Right lobe of liver (tissue), 6 donors: ENCODE results near the gene BANP. TPM values are rescaled to one million over a fixed set of nuclear protein-coding genes. Genes with fewer than 3 reads are reported as not detected.
"Not testable (repeated sequence)": the region's sequence is repeated elsewhere in the genome, so short reads cannot be mapped to it uniquely, and the experiment has no call there.

Experiments
- ATAC-seq, 4 donors: fragments of 200-7000 bp; cut with Tn5 transposase; one replicate each; pipeline ENCODE4 v1.9.1; 2020; ENCODE audit warnings: mild to moderate bottlenecking in 4 of 4, moderate library complexity in 4 of 4
- DNase-seq, 3 donors: peaks; one replicate each; pipeline ENCODE4 v3.0.0-alpha.2; 2020
- H3K27ac ChIP-seq, 3 donors: fragments of 200-600 bp; one replicate each; pipeline ENCODE4 v1.8.0; 2022
- H3K27me3 ChIP-seq, 2 donors: fragments of 200-600 bp; one replicate each; pipeline ENCODE4 v1.8.0; 2022
- H3K36me3 ChIP-seq, 4 donors: fragments of 200-600 bp; sonication (generic) in 1 of 4; one replicate each; pipeline versions ENCODE4 v1.5.1 to v1.8.0; 2017 to 2022; ENCODE audit warnings: control low read depth in 1 of 4
- H3K4me1 ChIP-seq, 4 donors: fragments of 200-600 bp; sonication (generic) in 1 of 4; one replicate each; pipeline versions ENCODE4 v1.5.1 to v1.8.0; 2017 to 2022; ENCODE audit warnings: control low read depth in 1 of 4
- H3K4me3 ChIP-seq, 3 donors: fragments of 200-600 bp; one replicate each; pipeline ENCODE4 v1.8.0; 2022
- H3K9me3 ChIP-seq, 4 donors: fragments of 200-600 bp; sonication (generic) in 1 of 4; one replicate each; pipeline versions ENCODE4 v1.5.1 to v1.8.0; 2017 to 2022; ENCODE audit warnings: control low read depth in 1 of 4
- POLR2A ChIP-seq: fragments of 450-650 bp; IDR thresholded peaks from one replicate; pipeline ENCODE4 v1.6.1; 2017; ENCODE audit warnings: antibody characterized with exemption, mild to moderate bottlenecking
- WGBS: methylation state at CpG from one replicate; pipeline ENCODE4 v1.1.6; 2018; ENCODE audit warnings: low coverage, low lambda C conversion rate; ENCODE audit not compliant: insufficient coverage; ENCODE audit errors: missing lambda C conversion rate; 5-methylcytosine and 5-hydroxymethylcytosine counted together
- intact Hi-C, 2 donors: fragments of 100-400 bp; cut with DNase I; formaldehyde crosslinking; loops; one replicate each; pipeline versions ENCODE4 v1.11.2 to v1.14.1; 2022
- total RNA-seq, 6 experiments: library from RNA; depleted of rRNA in 2 of 6; stranded (reverse); fragments of >200 nt in 2 of 6; fragmentation: NEBNext Ultra II Directional in 3 of 6; extraction: Animal tissue kit (Norgen Biotek cat#: 25700) in 3 of 6; gene quantifications; one replicate each; pipeline versions ENCODE4 v1.1.0 to v1.2.4, GENCODE V29; 2016 to 2023
- TF ChIP-seq, protein P1 (sequence below), 4 donors: fragments of 200-600 bp in 3 of 4; fragments of 450-650 bp in 1 of 4; IDR thresholded peaks; one replicate each; pipeline versions ENCODE4 v1.5.1 to v1.8.0; 2016 to 2022; ENCODE audit warnings: antibody characterized with exemption in 4 of 4, mild to moderate bottlenecking in 2 of 4
- donor health status: DM: no; HTN: yes; CAD: no.
- donor health status: DM: no; HTN: no; CAD: no.
- donor health status: DM: no; HTN: no; CAD: no.
- donor health status: DM: no; HTN: yes; CAD: no.
- donor health status: DM: no; HTN: yes; CAD: no.

Gene BANP
- total RNA-seq, 6 experiments from 2014 or later, result 11.2 to 20.7 (median 18.8) TPM

DNA sequence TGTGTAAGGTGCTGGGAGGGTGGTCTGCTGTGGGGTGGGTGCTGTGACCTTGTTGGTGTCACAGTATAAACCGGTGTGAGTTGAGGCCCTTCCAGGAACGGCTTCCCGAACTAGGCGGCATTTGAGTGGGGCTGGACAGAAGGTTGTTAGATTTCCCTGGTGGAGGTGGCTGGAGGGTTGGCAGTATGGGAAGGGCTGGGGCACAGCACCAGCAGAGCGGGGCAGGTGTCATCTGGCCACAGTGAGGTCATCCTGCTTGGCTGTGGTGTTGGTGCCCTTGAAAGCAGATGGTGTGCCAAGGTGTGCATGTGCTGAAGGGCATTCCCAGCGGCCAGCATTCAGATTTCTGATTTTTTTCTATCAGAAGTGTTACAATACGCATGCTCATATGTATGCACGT, 28.1 kb downstream of the BANP start:
- Histone ChIP-seq H3K36me3 (peaks cover 0 to 6% (median under 1%) of the 10 kb centered on the region in 4 donors), H3K9me3 (no peaks in the 10 kb centered on the region), H3K27me3 (no peaks in the 10 kb centered on the region), H3K4me1 (peaks cover 0 to 26% (median 8%) of the 10 kb centered on the region in 4 donors), H3K4me3 (no peak overlapping the region), H3K27ac (peak overlapping the region in 2 of 3 donors; percentile 53 to 55)
- ATAC-seq (peak; percentile 85 to 88 (median 86)), DNase-seq (peak; percentile 81 to 90 (median 89))
- 24% methylated on average over 6 of the region's 8 CpGs for WGBS
- TF ChIP-seq, protein P1, sequence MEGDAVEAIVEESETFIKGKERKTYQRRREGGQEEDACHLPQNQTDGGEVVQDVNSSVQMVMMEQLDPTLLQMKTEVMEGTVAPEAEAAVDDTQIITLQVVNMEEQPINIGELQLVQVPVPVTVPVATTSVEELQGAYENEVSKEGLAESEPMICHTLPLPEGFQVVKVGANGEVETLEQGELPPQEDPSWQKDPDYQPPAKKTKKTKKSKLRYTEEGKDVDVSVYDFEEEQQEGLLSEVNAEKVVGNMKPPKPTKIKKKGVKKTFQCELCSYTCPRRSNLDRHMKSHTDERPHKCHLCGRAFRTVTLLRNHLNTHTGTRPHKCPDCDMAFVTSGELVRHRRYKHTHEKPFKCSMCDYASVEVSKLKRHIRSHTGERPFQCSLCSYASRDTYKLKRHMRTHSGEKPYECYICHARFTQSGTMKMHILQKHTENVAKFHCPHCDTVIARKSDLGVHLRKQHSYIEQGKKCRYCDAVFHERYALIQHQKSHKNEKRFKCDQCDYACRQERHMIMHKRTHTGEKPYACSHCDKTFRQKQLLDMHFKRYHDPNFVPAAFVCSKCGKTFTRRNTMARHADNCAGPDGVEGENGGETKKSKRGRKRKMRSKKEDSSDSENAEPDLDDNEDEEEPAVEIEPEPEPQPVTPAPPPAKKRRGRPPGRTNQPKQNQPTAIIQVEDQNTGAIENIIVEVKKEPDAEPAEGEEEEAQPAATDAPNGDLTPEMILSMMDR (IDR thresholded peaks at IDR 0.05), result no peak
- no peak for TF ChIP-seq POLR2A
- intact Hi-C loops, result no loop called here

DNA sequence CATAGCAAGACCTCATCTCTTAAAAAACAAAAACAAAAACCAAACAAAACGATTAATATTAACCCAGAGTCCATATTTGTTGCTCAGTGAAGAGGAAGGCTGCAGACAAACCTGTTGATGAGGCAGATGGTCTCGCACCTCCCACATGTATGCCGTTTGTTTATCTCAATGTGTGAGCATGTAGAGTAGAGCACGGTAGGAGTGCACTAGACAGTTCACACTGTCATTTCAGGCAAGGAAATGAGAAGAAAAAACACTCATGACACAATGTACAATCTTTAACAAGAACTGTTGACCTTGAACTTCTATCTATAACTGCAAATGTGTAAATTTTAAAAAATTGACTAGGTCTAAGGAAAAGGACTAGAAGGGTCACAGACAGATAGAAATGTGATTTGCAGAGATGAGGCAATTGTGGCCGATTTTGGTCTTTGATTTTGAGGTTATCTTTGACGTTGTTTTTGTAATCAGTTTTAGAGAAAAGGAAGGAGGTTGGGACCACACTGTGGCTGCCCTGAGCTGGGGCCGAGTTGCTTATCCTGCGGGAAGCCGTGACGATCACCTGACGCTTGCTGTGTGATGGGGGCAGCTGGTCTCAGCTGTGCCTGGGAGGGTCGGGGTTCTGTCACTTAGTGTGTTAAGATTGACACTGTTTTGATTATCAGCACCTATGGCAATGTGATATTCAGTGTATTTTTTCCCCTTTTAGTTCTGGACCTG, 28.8 kb downstream of the BANP start:
- H3K4me3 ChIP-seq, intact Hi-C loops, DNase-seq, H3K9me3 ChIP-seq, ATAC-seq, H3K27me3 ChIP-seq: not testable (repeated sequence)
- Histone ChIP-seq H3K27ac (peak overlapping the region in 2 of 3 donors; percentile 43 to 53), H3K36me3 (peaks cover 0 to 12% (median under 1%) of the 10 kb centered on the region in 4 donors), H3K4me1 (peaks cover 0 to 26% (median 8%) of the 10 kb centered on the region in 4 donors)
- WGBS, result 31% methylated on average over 8 of the region's 12 CpGs

DNA sequence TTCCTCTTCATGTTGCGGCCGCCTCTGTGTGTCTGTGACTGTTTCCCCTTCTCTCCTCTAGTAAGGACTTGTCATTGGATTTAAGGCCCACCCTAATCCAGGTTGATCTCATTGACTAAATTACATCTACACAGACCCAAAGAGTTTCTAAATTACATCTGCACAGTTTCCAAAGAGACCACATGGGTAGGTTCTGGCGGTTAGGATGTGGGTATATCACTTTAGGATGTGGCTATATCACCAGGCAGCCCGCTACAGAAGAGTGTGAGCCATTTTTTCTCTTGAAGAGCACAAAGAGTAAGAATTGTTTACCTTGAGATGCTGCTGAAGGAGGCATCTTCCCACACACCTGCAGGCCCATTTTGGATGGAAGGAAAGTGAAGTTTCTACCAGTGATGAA, 30.1 kb downstream of the BANP start:
- 96% methylated on average over 4 of the region's 4 CpGs for WGBS
- intact Hi-C loops, result not testable (repeated sequence)

DNA sequence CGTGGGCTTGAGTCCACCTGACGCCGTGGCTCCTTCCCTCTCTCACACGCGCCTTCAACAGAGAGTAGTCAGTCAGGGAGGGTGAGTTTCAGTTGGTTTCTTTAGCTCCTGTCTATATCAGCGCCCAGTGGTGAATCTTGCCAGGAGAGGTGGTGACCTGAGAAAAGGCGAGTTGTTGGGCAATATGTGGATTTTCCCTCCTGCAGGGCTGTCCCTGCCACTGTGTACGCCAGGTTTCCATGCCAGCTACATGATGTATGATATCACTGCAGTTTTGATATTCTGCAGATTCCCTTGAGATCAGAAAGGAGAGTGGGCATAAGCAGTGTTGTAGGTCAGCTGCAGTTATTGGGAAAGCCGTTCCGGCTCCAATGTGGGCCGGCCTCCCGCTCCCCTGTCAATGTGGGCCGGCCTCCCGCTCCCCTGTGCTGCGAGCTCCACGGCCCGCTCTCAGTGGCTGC, 31.4 kb downstream of the BANP start:
- DNase-seq (peak; percentile 71 to 86 (median 81)), ATAC-seq (peak; percentile 75 to 86 (median 78))
- peaks cover 0 to 30% (median 8%) of the 10 kb centered on the region in 4 donors for H3K4me1 ChIP-seq
- H3K27ac ChIP-seq, result peak overlapping the region in 2 of 3 donors; percentile 35 to 50
- WGBS, result 56% methylated on average over 9 of the region's 17 CpGs
- H3K4me3 ChIP-seq, result no peak overlapping the region
- TF ChIP-seq, protein P1 (IDR thresholded peaks at IDR 0.05), result no peak
- no peak for TF ChIP-seq POLR2A
- no peaks in the 10 kb centered on the region for H3K9me3 ChIP-seq
- peaks cover 0 to 12% (median under 1%) of the 10 kb centered on the region in 4 donors for H3K36me3 ChIP-seq
- H3K27me3 ChIP-seq, result no peaks in the 10 kb centered on the region
- intact Hi-C loops, result no loop called here

More for the DNA sequence above, 30.1 kb downstream of the BANP start:
- not testable (repeated sequence) for H3K9me3 ChIP-seq, DNase-seq, H3K27ac ChIP-seq, H3K27me3 ChIP-seq, ATAC-seq, H3K4me3 ChIP-seq
- Histone ChIP-seq H3K36me3 (peaks cover 0 to 12% (median under 1%) of the 10 kb centered on the region in 4 donors), H3K4me1 (peaks cover 0 to 30% (median 8%) of the 10 kb centered on the region in 4 donors)

DNA sequence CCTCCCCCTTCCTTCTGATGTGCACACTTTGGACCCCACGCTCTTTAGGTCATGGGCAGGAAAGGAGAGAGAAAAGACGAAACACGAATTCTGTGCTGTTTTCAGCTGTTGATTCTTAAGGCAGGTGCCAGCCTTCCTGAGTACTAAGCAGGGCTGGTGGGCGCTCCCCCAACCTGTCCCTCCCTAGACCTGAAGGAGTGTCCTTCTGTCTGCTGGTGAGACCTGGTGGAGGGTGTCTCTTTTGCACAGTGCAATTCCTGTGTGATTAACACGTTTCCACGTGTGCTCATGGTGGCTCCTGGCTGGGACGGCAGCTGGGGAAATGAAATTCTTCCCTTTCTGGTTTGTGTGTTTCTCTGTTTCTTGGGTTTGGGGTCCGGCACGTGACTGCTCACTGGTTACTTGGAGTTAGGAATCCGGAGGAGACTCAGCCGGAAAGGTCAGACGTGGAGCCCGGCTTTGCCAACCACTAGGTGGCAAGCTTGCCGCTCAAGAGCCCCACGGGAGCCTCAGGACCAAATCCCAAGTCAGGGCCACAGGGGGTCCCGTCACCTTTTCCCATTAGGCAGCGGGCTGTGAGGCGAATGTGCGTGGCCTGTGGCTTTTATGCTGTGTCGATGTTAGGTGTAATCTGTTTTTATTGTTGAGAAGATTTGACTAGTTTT, 32.0 kb downstream of the BANP start:
- Histone ChIP-seq H3K27ac (peak overlapping the region in 1 of 3 donors; percentile 50), H3K4me1 (peaks cover 0 to 30% (median 8%) of the 10 kb centered on the region in 4 donors), H3K36me3 (peaks cover 0 to 12% (median under 1%) of the 10 kb centered on the region in 4 donors)
- peak; percentile 57 to 75 (median 70) for ATAC-seq
- H3K4me3 ChIP-seq, DNase-seq, H3K27me3 ChIP-seq, intact Hi-C loops, H3K9me3 ChIP-seq: not testable (repeated sequence)
- TF ChIP-seq, protein P1 (IDR thresholded peaks at IDR 0.05), result peak in 3 of 4 donors; percentile 35 to 64 (median 40)
- 20% methylated on average over 14 of the region's 20 CpGs for WGBS

DNA sequence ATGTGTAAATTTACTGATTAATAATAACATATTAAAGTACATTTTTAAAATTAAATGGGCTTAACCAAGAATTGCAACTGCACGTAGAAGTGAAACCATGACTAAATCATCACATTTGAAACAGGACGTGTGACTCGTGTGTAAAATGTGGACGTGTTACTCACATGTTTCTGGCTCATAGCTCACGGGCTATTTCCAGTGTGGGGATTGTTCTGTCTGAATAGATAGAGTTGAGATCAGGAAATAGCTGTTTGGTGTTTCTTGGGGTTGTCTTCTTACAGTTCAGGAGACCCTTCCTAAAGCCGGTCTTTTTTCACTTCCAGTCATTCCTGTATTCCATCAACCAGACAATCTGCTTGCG, 32.5 kb downstream of the BANP start:
- peaks cover 0 to 28% (median 8%) of the 10 kb centered on the region in 4 donors for H3K4me1 ChIP-seq
- H3K27ac ChIP-seq, H3K27me3 ChIP-seq, H3K9me3 ChIP-seq, H3K4me3 ChIP-seq, intact Hi-C loops, DNase-seq: not testable (repeated sequence)
- WGBS, result 51% methylated on average over 6 of the region's 7 CpGs
- ATAC-seq, result peak in 1 of 4 donors; percentile 1
- peaks cover 0 to 12% (median under 1%) of the 10 kb centered on the region in 4 donors for H3K36me3 ChIP-seq

DNA sequence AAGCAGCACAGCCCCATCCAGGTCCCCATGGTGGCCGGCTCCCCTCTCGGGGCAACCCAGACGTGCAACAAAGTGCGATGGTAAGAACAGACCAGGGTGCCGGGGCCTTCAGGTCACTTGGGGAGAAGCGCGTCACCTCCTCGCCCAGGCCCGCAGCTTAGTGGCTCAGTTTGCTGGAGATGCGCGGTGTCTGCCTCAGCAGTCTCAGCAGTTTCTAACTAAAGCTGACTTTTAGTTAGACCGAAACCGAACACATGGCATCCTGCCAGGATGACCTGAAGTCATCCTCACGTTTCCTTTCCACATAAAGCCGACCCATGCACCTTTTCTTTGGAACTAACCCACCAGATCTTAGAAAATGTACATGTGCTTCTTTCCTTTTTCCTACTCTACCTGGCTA, 32.9 kb downstream of the BANP start:
- Histone ChIP-seq H3K36me3 (peaks cover 0 to 12% (median under 1%) of the 10 kb centered on the region in 4 donors), H3K4me1 (peaks cover 0 to 23% (median 8%) of the 10 kb centered on the region in 4 donors)
- intact Hi-C loops, H3K4me3 ChIP-seq, ATAC-seq, DNase-seq, H3K27me3 ChIP-seq, H3K27ac ChIP-seq, H3K9me3 ChIP-seq: not testable (repeated sequence)
- WGBS, result 6% methylated on average over 4 of the region's 15 CpGs
